ENCODE data around the gene CHAC2.
A peak's percentile ranks its signal among the peaks of the same experiment; 100 is the strongest.

CHAC2 gene

GRCh38 chr2:53778536-53779162 lies 11.0 kb downstream of the CHAC2 start:
- no peak for DNase-seq (ENCODE audit: low spot score)

GRCh38 chr2:53780056-53780455 lies 12.5 kb downstream of the CHAC2 start:
- DNase-seq (ENCODE audit: low spot score), result no peak

- DNase-seq (ENCODE audit: low spot score), result no peak
These were observed 15.1 kb downstream of the CHAC2 start for GRCh38 chr2:53782676-53783075.

- no peak for DNase-seq (ENCODE audit: low spot score)
These were observed 16.8 kb downstream of the CHAC2 start for GRCh38 chr2:53784436-53784835.

- no peak for DNase-seq (ENCODE audit: low spot score)
These were observed 17.8 kb downstream of the CHAC2 start for GRCh38 chr2:53785366-53785765.

- peak; percentile 56 for DNase-seq (ENCODE audit: low spot score)
These were observed 18.7 kb downstream of the CHAC2 start for GRCh38 chr2:53786352-53786704.

GRCh38 chr2:53786705-53787613 lies 19.4 kb downstream of the CHAC2 start, which contains the start of the genes ASB3 and ERLEC1:
TSS of gene ASB3 (minus strand) at chr2:53786953. CDS start at chr2:53765572, 21,381 bp downstream.
TSS of gene ERLEC1 (plus strand) at chr2:53787044. CDS start at chr2:53787211, 167 bp downstream.
- DNase-seq (ENCODE audit: low spot score), result peak; percentile 92

GRCh38 chr2:53787614-53788289 lies 20.1 kb downstream of the CHAC2 start:
- peak; percentile 75 for DNase-seq (ENCODE audit: low spot score)

- no peak for DNase-seq (ENCODE audit: low spot score)
These were observed 25.7 kb downstream of the CHAC2 start for GRCh38 chr2:53793261-53793660.

GRCh38 chr2:53793821-53794220 lies 26.2 kb downstream of the CHAC2 start:
- no peak for DNase-seq (ENCODE audit: low spot score)

- no peak for DNase-seq (ENCODE audit: low spot score)
These were observed 33.9 kb downstream of the CHAC2 start for GRCh38 chr2:53801547-53801946.

GRCh38 chr2:53802617-53803151 lies 35.1 kb downstream of the CHAC2 start:
- DNase-seq (ENCODE audit: low spot score), result no peak

GRCh38 chr2:53811601-53812000 lies 44.0 kb downstream of the CHAC2 start:
- no peak for DNase-seq (ENCODE audit: low spot score)

GRCh38 chr2:53813151-53813550 lies 45.5 kb downstream of the CHAC2 start:
- DNase-seq (ENCODE audit: low spot score), result no peak

GRCh38 chr2:53818854-53819435 lies 51.3 kb downstream of the CHAC2 start:
- DNase-seq (ENCODE audit: low spot score), result no peak

- no peak for DNase-seq (ENCODE audit: low spot score)
These were observed 52.0 kb downstream of the CHAC2 start for GRCh38 chr2:53819634-53820033.

GRCh38 chr2:53820048-53820447 lies 52.4 kb downstream of the CHAC2 start:
- DNase-seq (ENCODE audit: low spot score), result no peak

- no peak for DNase-seq (ENCODE audit: low spot score)
These were observed 53.1 kb downstream of the CHAC2 start for GRCh38 chr2:53820711-53821110.

- DNase-seq (ENCODE audit: low spot score), result no peak
These were observed 54.2 kb downstream of the CHAC2 start for GRCh38 chr2:53821810-53822209.

- peak; percentile 24 for DNase-seq (ENCODE audit: low spot score)
These were observed 56.0 kb downstream of the CHAC2 start for GRCh38 chr2:53823639-53824038.

Measured in RKO (cell line).